ENCODE data around the gene FAM200C. TPM values are rescaled to one million over a fixed set of nuclear protein-coding genes. Genes with fewer than 3 reads are reported as not detected.

FAM200C gene
- total and polyA plus RNA-seq, 9 of the 15 experiments (the other 6 are each of a cell fraction or from before 2014, with no cell fraction given): 1.3 to 7.0 (median 1.8) TPM

DNA sequence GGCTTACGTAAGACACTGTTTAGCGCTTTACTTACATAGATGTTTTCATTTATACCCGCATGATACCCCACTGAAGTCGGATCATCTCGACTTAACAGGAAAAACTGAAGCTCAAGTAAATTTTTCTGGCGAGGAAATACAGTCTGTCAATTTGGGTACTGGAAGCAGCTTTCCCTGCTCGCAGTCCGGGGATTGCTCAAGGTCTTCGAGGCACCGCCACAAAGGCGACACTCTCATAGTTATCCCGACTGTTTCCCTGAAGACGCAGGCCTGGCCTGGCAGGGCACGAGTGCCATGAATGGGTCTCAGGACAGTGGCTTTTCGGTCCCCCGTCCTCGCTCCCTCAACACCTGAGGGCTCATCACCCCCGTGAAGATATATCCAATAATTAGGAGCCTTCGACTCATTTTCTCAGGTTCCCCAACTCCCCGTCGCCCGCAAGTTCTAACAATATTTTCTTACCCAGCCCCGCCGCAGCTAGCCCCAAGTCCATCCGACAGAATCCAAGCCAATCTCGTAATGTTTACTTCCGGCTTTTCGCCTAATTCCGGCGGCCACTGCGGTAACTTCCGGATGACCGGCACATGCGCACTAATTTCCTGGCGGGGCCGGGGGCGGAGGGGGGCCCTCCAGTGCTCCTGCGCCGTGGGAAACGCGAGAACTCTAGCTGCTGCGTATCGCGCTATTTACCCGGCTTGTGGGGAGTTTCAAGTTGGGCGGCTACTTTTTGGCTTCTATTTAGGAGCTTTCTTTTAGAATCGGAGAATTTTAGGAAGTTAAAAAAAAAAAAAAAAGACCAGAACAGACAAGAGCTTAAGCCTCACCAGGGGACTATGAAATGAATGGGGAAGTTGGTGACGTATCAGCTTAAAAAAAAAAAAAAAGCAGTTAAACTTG is 19.0 kb upstream of the FAM200C start, which contains the start of gene SLU7 (continued):
- TF ChIP-seq SIN3A (IDR thresholded peaks at IDR 0.05; ENCODE audit: borderline replicate concordance in 2 of 2, control insufficient read depth in 1 of 2, low read depth in 2 of 2, low read length in 2 of 2) (no peak; a peak in 2 of 4 replicates), HCFC1 (IDR thresholded peaks at IDR 0.05; ENCODE audit: low read depth, low read length) (peak; percentile 47; the same call in 1 of the 2 replicates), BRCA1 (IDR thresholded peaks at IDR 0.05) (no peak), BRCA1 (CRISPR knock-in tag; IDR thresholded peaks at IDR 0.05) (no peak), KAT7 (CRISPR knock-in tag; IDR thresholded peaks at IDR 0.05; ENCODE audit: borderline replicate concordance) (no peak; the same call in 1 of the 2 replicates), PURB (CRISPR knock-in tag; IDR thresholded peaks at IDR 0.05; ENCODE audit: low read depth) (no peak), SAFB2 (IDR thresholded peaks at IDR 0.05; ENCODE audit: borderline replicate concordance, low read depth, low read length, severe bottlenecking) (no peak), JUND (IDR thresholded peaks at IDR 0.05; ENCODE audit: borderline replicate concordance, low read depth, low read length) (peak; percentile 26; the same call in 1 of the 2 replicates), JUND (tag; IDR thresholded peaks at IDR 0.05; ENCODE audit: borderline replicate concordance, low read depth, low read length) (no peak), ZC3H11A (IDR thresholded peaks at IDR 0.05; ENCODE audit: low read depth, low read length) (no peak), RBM17 (IDR thresholded peaks at IDR 0.05; ENCODE audit: borderline replicate concordance, low read depth, low read length) (no peak), ZFPM2 (CRISPR knock-in tag; IDR thresholded peaks at IDR 0.05) (no peak), ELF2 (CRISPR knock-in tag; IDR thresholded peaks at IDR 0.05) (peak; percentile 83), KAT8 (IDR thresholded peaks at IDR 0.05; ENCODE audit: low read depth) (no peak), ADNP (tag; IDR thresholded peaks at IDR 0.05) (no peak), HEY1 (CRISPR knock-in tag; IDR thresholded peaks at IDR 0.05; ENCODE audit: borderline replicate concordance) (no peak), EHMT2 (IDR thresholded peaks at IDR 0.05) (no peak), NEUROD1 (IDR thresholded peaks at IDR 0.05; ENCODE audit: borderline replicate concordance, low read depth, low read length, partially characterized antibody) (peak; percentile 17)
- TF ChIP-seq, protein P1, sequence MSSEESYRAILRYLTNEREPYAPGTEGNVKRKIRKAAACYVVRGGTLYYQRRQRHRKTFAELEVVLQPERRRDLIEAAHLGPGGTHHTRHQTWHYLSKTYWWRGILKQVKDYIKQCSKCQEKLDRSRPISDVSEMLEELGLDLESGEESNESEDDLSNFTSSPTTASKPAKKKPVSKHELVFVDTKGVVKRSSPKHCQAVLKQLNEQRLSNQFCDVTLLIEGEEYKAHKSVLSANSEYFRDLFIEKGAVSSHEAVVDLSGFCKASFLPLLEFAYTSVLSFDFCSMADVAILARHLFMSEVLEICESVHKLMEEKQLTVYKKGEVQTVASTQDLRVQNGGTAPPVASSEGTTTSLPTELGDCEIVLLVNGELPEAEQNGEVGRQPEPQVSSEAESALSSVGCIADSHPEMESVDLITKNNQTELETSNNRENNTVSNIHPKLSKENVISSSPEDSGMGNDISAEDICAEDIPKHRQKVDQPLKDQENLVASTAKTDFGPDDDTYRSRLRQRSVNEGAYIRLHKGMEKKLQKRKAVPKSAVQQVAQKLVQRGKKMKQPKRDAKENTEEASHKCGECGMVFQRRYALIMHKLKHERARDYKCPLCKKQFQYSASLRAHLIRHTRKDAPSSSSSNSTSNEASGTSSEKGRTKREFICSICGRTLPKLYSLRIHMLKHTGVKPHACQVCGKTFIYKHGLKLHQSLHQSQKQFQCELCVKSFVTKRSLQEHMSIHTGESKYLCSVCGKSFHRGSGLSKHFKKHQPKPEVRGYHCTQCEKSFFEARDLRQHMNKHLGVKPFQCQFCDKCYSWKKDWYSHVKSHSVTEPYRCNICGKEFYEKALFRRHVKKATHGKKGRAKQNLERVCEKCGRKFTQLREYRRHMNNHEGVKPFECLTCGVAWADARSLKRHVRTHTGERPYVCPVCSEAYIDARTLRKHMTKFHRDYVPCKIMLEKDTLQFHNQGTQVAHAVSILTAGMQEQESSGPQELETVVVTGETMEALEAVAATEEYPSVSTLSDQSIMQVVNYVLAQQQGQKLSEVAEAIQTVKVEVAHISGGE (CRISPR knock-in tag; IDR thresholded peaks at IDR 0.05): no peak
- TF ChIP-seq, protein P2, sequence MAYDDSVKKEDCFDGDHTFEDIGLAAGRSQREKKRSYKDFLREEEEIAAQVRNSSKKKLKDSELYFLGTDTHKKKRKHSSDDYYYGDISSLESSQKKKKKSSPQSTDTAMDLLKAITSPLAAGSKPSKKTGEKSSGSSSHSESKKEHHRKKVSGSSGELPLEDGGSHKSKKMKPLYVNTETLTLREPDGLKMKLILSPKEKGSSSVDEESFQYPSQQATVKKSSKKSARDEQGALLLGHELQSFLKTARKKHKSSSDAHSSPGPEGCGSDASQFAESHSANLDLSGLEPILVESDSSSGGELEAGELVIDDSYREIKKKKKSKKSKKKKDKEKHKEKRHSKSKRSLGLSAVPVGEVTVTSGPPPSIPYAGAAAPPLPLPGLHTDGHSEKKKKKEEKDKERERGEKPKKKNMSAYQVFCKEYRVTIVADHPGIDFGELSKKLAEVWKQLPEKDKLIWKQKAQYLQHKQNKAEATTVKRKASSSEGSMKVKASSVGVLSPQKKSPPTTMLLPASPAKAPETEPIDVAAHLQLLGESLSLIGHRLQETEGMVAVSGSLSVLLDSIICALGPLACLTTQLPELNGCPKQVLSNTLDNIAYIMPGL (CRISPR knock-in tag; IDR thresholded peaks at IDR 0.05): no peak
- TF ChIP-seq, protein P3, sequence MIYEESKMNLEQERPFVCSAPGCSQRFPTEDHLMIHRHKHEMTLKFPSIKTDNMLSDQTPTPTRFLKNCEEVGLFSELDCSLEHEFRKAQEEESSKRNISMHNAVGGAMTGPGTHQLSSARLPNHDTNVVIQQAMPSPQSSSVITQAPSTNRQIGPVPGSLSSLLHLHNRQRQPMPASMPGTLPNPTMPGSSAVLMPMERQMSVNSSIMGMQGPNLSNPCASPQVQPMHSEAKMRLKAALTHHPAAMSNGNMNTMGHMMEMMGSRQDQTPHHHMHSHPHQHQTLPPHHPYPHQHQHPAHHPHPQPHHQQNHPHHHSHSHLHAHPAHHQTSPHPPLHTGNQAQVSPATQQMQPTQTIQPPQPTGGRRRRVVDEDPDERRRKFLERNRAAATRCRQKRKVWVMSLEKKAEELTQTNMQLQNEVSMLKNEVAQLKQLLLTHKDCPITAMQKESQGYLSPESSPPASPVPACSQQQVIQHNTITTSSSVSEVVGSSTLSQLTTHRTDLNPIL (CRISPR knock-in tag; IDR thresholded peaks at IDR 0.05): no peak

Measured in K562 (cell line).